ENCODE results near the gene PMEPA1.

Gene PMEPA1

GRCh38 chr20:57610261-57610952 is 99.4 kb downstream of the PMEPA1 start:
- no peak for DNase-seq (ENCODE audit: low spot score)

GRCh38 chr20:57609842-57610167 is 100.0 kb downstream of the PMEPA1 start:
- no peak for DNase-seq (ENCODE audit: low spot score)

- no peak for DNase-seq (ENCODE audit: low spot score)
Observed at GRCh38 chr20:57609086-57609841, 100.6 kb downstream of the PMEPA1 start.

GRCh38 chr20:57608516-57608915 is 101.3 kb downstream of the PMEPA1 start:
- no peak for DNase-seq (ENCODE audit: low spot score)

- no peak for DNase-seq (ENCODE audit: low spot score)
Observed at GRCh38 chr20:57605878-57606277, 103.9 kb downstream of the PMEPA1 start.

GRCh38 chr20:57605045-57605444 is 104.8 kb downstream of the PMEPA1 start:
- no peak for DNase-seq (ENCODE audit: low spot score)

- no peak for DNase-seq (ENCODE audit: low spot score)
Observed at GRCh38 chr20:57603120-57603519, 106.7 kb downstream of the PMEPA1 start.

- no peak for DNase-seq (ENCODE audit: low spot score)
Observed at GRCh38 chr20:57601737-57602136, 108.1 kb downstream of the PMEPA1 start.

GRCh38 chr20:57601211-57601570 is 108.6 kb downstream of the PMEPA1 start:
- DNase-seq (ENCODE audit: low spot score): no peak

- DNase-seq (ENCODE audit: low spot score): no peak
Observed at GRCh38 chr20:57600320-57601210, 109.2 kb downstream of the PMEPA1 start.

- no peak for DNase-seq (ENCODE audit: low spot score)
Observed at GRCh38 chr20:57598491-57598890, 111.3 kb downstream of the PMEPA1 start.
